Right lobe of liver (tissue), 6 donors: Measurements from ENCODE around the gene CTNND2. TPM values are rescaled to one million over a fixed set of nuclear protein-coding genes. Genes with fewer than 3 reads are reported as not detected.
"Not testable (repeated sequence)": the region's sequence is repeated elsewhere in the genome, so short reads cannot be mapped to it uniquely, and the experiment has no call there.

Experiments
- ATAC-seq, 4 donors: fragments of 200-7000 bp; cut with Tn5 transposase; one replicate each; pipeline ENCODE4 v1.9.1; 2020; ENCODE audit warnings: mild to moderate bottlenecking in 4 of 4, moderate library complexity in 4 of 4
- DNase-seq, 3 donors: peaks; one replicate each; pipeline ENCODE4 v3.0.0-alpha.2; 2020
- H3K27ac ChIP-seq, 3 donors: fragments of 200-600 bp; one replicate each; pipeline ENCODE4 v1.8.0; 2022
- H3K27me3 ChIP-seq, 2 donors: fragments of 200-600 bp; one replicate each; pipeline ENCODE4 v1.8.0; 2022
- H3K36me3 ChIP-seq, 4 donors: fragments of 200-600 bp; sonication (generic) in 1 of 4; one replicate each; pipeline versions ENCODE4 v1.5.1 to v1.8.0; 2017 to 2022; ENCODE audit warnings: control low read depth in 1 of 4
- H3K4me1 ChIP-seq, 4 donors: fragments of 200-600 bp; sonication (generic) in 1 of 4; one replicate each; pipeline versions ENCODE4 v1.5.1 to v1.8.0; 2017 to 2022; ENCODE audit warnings: control low read depth in 1 of 4
- H3K4me3 ChIP-seq, 3 donors: fragments of 200-600 bp; one replicate each; pipeline ENCODE4 v1.8.0; 2022
- H3K9me3 ChIP-seq, 4 donors: fragments of 200-600 bp; sonication (generic) in 1 of 4; one replicate each; pipeline versions ENCODE4 v1.5.1 to v1.8.0; 2017 to 2022; ENCODE audit warnings: control low read depth in 1 of 4
- POLR2A ChIP-seq: fragments of 450-650 bp; IDR thresholded peaks from one replicate; pipeline ENCODE4 v1.6.1; 2017; ENCODE audit warnings: antibody characterized with exemption, mild to moderate bottlenecking
- WGBS: methylation state at CpG from one replicate; pipeline ENCODE4 v1.1.6; 2018; ENCODE audit warnings: low coverage, low lambda C conversion rate; ENCODE audit not compliant: insufficient coverage; ENCODE audit errors: missing lambda C conversion rate; 5-methylcytosine and 5-hydroxymethylcytosine counted together
- intact Hi-C, 2 donors: fragments of 100-400 bp; cut with DNase I; formaldehyde crosslinking; loops; one replicate each; pipeline versions ENCODE4 v1.11.2 to v1.14.1; 2022
- total RNA-seq, 6 experiments: library from RNA; depleted of rRNA in 2 of 6; stranded (reverse); fragments of >200 nt in 2 of 6; fragmentation: NEBNext Ultra II Directional in 3 of 6; extraction: Animal tissue kit (Norgen Biotek cat#: 25700) in 3 of 6; gene quantifications; one replicate each; pipeline versions ENCODE4 v1.1.0 to v1.2.4, GENCODE V29; 2016 to 2023
- TF ChIP-seq, protein P1 (sequence below), 4 donors: fragments of 200-600 bp in 3 of 4; fragments of 450-650 bp in 1 of 4; IDR thresholded peaks; one replicate each; pipeline versions ENCODE4 v1.5.1 to v1.8.0; 2016 to 2022; ENCODE audit warnings: antibody characterized with exemption in 4 of 4, mild to moderate bottlenecking in 2 of 4
- donor health status: DM: no; HTN: yes; CAD: no.
- donor health status: DM: no; HTN: no; CAD: no.
- donor health status: DM: no; HTN: no; CAD: no.
- donor health status: DM: no; HTN: yes; CAD: no.
- donor health status: DM: no; HTN: yes; CAD: no.

Gene CTNND2
- total RNA-seq, 6 experiments from 2014 or later, result 0.06 to 1.5 (median 1.1) TPM

DNA sequence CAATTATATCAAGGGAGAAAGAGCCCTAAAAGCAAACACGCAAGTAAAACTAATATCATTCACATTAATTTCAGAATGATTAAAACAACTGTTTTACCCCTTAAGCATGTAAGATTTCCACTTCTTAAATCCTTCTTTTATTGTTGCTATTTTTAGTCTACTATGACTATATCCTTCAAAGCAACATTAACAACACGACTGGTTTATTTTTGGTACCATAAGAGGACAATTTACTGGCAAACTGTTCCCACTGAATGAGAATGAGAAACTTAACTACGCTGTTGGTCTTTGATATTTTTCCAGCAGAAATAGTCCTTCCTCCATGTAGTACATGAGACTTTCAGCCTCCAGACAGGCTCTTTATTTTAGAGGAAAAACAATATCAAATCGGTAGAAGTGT, 281.5 kb downstream of the CTNND2 start:
- intact Hi-C loops, result no loop called here
- ATAC-seq (no peak), DNase-seq (no peak)
- 69% methylated on average over 4 of the region's 4 CpGs for WGBS
- no peaks in the 10 kb centered on the region for H3K4me1 ChIP-seq
- no peak overlapping the region for H3K27ac ChIP-seq
- no peaks in the 10 kb centered on the region for H3K36me3 ChIP-seq
- no peak overlapping the region for H3K4me3 ChIP-seq
- no peaks in the 10 kb centered on the region for H3K9me3 ChIP-seq
- no peaks in the 10 kb centered on the region for H3K27me3 ChIP-seq
- TF ChIP-seq POLR2A, result no peak
- TF ChIP-seq, protein P1, sequence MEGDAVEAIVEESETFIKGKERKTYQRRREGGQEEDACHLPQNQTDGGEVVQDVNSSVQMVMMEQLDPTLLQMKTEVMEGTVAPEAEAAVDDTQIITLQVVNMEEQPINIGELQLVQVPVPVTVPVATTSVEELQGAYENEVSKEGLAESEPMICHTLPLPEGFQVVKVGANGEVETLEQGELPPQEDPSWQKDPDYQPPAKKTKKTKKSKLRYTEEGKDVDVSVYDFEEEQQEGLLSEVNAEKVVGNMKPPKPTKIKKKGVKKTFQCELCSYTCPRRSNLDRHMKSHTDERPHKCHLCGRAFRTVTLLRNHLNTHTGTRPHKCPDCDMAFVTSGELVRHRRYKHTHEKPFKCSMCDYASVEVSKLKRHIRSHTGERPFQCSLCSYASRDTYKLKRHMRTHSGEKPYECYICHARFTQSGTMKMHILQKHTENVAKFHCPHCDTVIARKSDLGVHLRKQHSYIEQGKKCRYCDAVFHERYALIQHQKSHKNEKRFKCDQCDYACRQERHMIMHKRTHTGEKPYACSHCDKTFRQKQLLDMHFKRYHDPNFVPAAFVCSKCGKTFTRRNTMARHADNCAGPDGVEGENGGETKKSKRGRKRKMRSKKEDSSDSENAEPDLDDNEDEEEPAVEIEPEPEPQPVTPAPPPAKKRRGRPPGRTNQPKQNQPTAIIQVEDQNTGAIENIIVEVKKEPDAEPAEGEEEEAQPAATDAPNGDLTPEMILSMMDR (IDR thresholded peaks at IDR 0.05), result no peak

DNA sequence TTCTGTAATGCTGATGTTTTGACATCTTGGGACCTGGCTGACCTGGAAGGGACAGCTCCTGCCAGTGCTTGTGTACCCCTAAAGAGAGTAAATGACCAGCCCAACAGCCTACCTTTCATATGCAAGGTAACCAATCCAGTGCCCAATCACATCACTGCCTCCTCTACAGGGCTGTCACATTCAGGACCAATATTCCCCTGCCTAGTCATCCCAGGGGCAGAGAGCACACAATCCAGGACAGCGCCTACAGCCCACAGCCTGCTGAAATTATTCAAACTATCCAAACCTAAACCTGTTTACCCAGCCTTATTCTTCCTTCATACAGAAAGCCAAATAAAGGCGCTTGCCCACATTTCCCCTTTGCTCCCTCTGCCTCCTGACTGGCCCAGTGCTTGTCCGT, 284.1 kb downstream of the CTNND2 start:
- TF ChIP-seq, protein P1 (IDR thresholded peaks at IDR 0.05), result no peak
- no peak for TF ChIP-seq POLR2A
- intact Hi-C loops, result no loop called here
- Histone ChIP-seq H3K9me3 (no peaks in the 10 kb centered on the region), H3K36me3 (no peaks in the 10 kb centered on the region), H3K4me3 (no peak overlapping the region), H3K4me1 (no peaks in the 10 kb centered on the region), H3K27ac (no peak overlapping the region), H3K27me3 (no peaks in the 10 kb centered on the region)
- no peak for ATAC-seq
- no peak for DNase-seq
- 53% methylated on average over 3 of the region's 3 CpGs for WGBS

DNA sequence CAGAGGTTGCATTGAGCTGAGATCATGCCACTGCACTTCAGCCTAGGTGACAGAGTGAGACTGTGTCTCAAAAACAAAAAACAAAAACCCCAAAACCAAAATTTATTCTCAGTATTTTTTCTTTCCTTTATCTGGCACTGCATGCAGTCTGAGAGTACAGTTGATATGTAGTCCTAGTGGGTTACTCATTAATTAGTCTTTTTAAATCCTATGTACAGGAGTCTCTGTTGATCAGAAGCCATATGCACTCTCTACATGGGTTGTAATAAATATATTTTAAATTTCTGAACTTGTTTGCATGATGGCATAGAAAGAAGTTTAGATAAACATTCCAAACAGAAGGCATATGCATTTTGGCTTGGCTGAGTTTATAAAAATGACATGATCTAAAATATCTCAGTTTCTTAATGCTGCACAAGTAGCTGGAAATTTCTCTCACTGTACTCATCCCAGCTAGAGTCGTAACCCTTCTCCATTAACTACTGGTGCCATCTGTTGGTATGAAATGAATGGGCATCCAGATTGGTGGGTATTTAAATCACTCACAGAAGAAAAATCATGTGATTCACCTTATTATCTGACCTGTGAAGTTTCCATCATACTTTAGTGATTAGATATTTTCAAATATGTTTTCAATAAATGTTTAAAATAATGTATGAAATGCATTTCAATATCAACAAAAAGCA, 284.8 kb downstream of the CTNND2 start:
- no peaks in the 10 kb centered on the region for H3K4me1 ChIP-seq

DNA sequence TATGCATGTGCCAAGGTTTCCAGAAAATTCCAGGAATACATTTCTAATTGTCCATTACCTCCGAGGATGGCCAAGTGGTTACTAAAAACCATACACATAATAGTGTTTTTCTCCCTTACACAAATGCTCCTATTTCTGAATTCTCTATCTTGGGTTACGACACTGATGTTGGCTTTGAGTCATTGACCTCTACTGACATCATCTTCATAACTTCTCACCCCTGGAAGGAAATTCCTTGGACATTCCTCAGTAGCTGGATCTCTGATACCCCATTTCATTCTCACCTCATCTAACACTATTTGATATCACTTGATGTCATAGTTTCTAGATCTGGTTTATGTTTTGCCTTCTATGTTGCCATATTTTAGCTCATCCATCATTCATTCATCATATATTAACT, 287.2 kb downstream of the CTNND2 start:
- H3K4me3 ChIP-seq, result no peak overlapping the region
- intact Hi-C loops, result no loop called here
- no peak overlapping the region for H3K27ac ChIP-seq
- no peaks in the 10 kb centered on the region for H3K9me3 ChIP-seq
- H3K27me3 ChIP-seq, result no peaks in the 10 kb centered on the region
- H3K4me1 ChIP-seq, result no peaks in the 10 kb centered on the region
- no peaks in the 10 kb centered on the region for H3K36me3 ChIP-seq
- TF ChIP-seq, protein P1 (IDR thresholded peaks at IDR 0.05), result no peak
- TF ChIP-seq POLR2A, result no peak
- DNase-seq (no peak), ATAC-seq (no peak)
- 31% methylated on average over 2 of the region's 2 CpGs for WGBS

More for the DNA sequence above, 284.8 kb downstream of the CTNND2 start:
- Histone ChIP-seq H3K4me3 (no peak overlapping the region), H3K27ac (no peak overlapping the region), H3K27me3 (no peaks in the 10 kb centered on the region), H3K36me3 (no peaks in the 10 kb centered on the region), H3K9me3 (no peaks in the 10 kb centered on the region)
- no peak for DNase-seq
- WGBS, result 21% methylated on average over 1 of the region's 1 CpG
- intact Hi-C loops, result no loop called here
- peak in 3 of 4 donors; percentile 19 to 41 (median 26) for ATAC-seq
- TF ChIP-seq, protein P1 (IDR thresholded peaks at IDR 0.05), result peak in 2 of 4 donors; percentile 15 to 26
- no peak for TF ChIP-seq POLR2A

DNA sequence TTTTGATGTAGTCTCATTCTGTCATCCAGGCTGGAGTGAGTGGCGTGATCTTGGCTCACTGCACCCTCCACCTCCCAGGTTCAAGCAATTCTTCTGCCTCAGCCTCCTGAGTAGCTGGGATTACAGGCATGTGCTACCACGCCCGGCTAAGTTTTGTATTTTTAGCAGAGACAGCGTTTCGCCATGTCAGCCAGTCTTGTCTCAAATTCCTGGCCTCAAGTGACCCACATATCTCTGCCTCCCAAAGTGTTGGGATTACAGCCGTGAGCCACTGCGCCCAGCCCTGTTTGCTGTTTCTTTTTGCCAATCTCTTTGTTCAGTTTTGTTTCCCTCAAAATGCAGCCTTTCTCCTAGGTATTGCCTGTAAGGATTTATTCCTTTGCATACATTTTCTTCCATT, 287.6 kb downstream of the CTNND2 start:
- H3K27ac ChIP-seq, H3K9me3 ChIP-seq, ATAC-seq, H3K27me3 ChIP-seq, H3K4me1 ChIP-seq, intact Hi-C loops, DNase-seq, H3K36me3 ChIP-seq, H3K4me3 ChIP-seq: not testable (repeated sequence)
- 80% methylated on average over 7 of the region's 7 CpGs for WGBS
